CD4-positive, alpha-beta T cell treated with Interleukin-1 beta for 1 hour (primary cell): ENCODE data around the gene ASB6.
A peak's percentile ranks its signal among the peaks of the same experiment; 100 is the strongest.

Source experiments
- DNase-seq, 2 donors: peaks; one replicate each; pipeline ENCODE4 v3.0.0-alpha.2; 2020 to 2022

Gene ASB6

DNA sequence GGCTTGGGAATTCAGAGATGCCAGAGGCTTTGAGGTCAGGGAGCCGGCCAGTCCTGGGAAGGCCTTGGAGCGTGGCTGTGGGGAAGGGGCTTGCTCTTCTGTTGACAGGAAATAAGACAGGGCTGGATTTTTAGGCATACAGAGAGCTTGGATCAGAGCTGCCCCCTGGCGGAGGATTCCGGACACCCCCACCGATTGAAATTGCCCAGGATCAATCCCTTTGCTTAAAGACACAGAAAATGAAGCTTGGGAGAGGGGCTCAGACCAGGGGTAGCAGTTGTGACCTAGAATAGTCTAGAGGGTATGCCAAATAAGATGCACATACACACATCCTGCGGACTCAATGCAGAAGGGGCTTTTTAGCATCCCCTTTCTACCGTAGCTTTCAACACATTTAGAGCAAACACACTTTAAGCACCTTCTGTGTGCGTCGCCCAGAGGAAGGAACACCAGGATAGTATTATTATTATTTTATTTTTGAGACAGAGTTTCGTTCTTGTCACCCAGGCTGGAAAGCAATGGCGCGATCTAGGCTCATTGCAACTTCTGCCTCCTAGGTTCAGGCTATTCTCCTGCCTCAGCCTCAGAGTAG is 17.7 kb downstream of the ASB6 start:
- DNase-seq, result peak; percentile 64 to 76

DNA sequence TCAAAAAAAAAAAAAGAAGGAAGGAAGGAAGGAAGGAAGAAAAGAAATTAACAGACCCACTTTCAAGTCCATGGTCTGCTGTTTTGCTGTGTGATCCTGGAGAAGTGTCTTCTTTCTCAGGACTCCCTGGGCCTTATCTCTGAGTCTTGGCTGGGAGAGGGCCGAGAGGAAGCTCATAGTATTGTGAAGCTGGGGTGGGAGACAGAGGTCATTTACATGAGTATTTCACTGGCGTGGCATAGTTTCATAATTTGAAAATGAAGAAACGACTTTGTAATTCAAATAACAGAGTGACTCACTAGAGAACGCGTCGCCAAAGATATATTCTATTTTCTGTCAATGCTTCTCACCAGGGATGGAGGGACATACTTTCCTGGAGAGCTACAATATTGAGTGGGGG is 18.6 kb downstream of the ASB6 start:
- no peak for DNase-seq

DNA sequence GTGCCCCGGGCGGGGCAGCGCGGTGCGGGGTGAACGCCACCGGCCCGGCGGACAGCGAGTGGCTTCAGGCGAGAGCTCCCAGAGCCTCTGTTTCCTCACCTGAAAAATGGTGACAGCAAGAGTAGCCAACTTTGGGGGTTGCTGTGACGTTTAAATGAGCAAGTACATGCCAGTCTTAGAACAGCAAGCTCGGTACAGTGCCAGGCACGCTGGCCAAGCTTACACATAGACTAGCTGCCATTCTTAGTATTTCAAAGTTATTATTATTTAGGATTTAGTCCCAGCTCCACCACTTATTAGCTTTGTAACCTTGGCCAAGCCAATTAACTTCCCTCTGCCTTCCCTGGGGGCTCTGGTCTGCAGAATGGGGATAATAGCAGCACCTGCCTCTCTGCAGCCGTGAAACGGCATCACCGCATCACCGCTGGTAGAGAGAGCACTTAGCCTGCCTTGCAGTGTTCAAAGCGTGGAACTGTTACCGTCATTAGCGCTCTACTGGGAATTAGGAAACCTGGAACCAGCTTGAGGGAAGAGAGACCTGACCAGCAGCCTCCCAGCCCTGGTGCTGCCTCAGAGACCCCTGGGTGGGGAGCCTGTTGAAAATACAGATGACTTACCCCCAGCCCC is 21.2 kb downstream of the ASB6 start, which contains the start of gene C9orf50:
Gene C9orf50 (minus strand): TSS at position 433 of the 627 bp plus-strand sequence. CDS start 527 bp downstream, outside the sequence.
- DNase-seq, result no peak

DNA sequence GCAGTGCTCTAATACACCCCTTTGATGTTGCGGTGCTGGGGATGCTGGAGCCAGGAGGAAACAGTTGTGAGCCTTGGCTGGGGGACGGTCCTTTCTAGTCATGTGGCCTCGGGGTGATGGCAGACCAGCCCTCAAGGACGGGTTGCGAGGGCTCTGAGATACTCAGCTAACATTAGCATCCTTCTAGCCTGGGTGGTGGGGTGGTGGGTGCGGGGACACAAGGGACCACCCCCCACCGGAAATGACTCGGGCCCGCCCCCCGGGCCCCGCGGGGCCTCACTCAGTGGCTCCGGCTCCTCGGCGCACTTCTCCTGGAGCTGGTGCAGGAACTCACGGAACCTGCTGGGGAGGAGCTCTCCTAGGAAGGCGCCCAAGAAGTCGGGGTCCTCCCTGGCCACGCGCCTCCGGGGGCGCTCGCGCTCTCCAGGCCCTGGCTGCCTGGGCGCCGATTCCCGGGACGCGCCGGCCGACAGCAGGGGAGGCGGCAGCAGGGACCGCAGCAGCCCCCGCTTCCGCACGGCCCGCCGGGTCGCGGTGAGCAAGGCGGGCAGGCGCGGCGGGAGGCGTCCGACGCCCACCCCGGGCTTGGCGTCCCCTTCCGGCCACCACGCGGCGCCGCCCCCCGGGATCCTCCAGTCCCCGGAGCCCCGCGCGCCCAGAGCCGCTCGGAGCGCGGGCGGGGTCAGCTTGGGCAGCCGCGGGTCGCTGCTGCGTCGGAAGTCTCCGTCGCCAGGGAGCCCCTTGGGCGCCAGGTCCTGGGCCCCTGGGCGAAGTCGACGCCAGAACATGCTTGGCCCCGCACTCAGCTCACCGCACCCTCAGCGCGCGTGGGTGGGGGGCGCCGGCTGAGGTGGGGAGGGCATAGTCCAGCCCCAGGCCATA is 21.9 kb downstream of the ASB6 start:
- no peak for DNase-seq

DNA sequence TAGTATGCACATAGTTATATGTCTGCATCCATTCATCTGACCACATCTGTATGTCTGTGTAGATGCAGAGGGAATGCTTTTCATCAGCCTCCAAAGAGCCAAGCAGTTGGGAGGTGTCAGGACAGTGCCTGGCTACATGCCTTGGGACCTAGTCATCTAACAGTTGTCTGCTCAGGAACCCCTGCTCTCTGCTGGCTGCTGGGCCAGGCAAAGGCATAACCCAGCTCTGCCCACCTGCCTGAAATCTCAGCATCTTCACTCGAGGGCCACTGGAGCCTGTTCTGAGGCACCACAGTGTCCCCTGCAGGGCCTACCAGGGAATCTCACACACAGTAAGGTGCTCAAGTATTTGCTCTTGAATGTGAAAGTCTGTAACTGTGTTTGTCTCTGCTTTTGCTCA is 24.8 kb downstream of the ASB6 start:
- DNase-seq, result no peak

DNA sequence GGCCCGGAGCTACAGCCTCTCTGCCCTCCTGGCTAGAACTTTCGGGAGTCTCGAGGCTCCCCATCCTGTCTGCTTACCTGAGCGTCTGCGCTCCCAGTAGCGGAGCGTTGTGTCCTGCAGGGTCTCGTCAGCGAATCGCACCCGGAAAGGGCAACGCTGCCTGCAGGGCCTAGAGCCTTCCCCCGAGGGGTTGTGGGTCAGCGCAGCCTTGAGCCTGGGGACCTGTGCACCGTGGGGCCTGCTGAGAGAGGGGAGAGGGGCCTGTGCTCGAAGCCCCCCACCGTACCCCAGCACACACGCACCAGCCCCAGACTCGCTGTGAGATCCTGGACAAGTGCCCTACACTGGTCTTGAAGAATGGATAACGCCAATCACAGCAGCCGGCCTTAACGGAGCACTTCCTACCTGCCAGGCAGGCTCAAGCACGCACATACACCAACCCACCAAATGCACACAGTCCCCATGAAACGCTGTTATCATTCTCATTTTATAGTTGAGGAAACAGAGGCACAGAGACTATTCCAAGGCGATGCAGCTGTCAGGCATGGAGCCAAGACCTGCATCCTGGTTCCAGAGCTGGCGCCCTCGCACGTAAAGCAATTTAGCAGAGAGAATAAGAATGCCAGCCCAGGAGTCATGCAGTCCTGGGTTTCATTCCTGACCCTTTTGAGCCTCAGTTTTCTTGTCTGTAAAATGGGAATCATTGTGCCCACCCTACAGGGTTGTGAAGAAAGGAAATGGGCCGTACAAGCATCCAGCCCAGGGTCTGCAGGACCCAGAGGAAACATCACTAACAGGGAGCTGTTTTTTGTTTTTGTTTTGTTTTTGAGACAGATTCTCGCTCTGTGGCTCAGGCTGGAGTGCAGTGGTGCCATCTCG is 26.3 kb downstream of the ASB6 start:
- no peak for DNase-seq

DNA sequence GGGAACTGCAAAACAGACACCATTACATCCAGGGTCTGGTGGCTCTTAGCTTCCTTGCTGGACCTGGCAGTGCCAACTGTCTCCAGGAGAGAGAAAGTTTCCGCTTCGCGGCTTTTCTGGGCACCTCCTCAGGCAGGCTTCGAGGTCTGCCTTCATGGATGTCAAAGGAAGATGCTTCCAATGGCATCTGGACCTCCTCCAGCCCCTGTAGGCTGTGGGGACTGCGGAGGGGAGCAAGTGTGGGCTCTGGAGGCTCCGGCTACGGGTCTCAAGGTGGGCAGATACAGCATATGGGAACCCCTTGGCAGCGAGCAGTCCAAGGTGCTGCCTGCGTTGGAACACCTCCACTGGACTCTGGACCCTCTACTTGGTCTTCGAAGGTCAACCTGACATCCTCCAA is 27.0 kb downstream of the ASB6 start:
- no peak for DNase-seq

DNA sequence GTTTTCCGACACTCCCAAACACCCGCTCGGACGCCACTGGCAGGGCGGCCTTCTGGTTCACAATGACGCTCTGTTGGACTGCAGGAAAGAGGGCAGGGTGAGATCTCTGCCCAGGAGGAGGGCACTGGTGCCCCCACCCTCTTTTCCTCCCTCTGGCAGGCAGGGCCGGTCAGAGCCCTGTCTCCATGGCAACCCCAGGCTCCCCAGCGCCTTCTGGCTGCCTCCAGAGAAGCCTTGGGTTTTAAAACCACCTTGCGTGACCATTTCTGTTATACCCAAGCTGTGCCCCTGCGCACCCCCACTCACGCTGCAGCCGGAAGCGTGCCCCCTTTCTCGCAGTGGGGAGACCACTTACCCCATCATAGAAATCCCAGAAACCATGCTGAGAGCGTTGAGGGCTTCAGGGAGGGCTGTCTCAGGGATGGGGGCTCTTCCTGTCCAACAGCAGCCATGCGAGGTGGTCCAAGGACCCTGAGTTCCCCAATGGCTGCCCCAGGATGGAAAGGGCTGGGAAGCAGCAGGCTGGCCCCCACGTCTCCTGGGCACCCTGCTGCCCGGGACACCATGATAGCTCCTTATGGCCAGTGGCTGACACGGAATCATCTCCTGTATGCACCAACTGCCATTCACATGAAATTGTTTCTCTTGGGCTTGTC is 28.3 kb downstream of the ASB6 start:
- no peak for DNase-seq

DNA sequence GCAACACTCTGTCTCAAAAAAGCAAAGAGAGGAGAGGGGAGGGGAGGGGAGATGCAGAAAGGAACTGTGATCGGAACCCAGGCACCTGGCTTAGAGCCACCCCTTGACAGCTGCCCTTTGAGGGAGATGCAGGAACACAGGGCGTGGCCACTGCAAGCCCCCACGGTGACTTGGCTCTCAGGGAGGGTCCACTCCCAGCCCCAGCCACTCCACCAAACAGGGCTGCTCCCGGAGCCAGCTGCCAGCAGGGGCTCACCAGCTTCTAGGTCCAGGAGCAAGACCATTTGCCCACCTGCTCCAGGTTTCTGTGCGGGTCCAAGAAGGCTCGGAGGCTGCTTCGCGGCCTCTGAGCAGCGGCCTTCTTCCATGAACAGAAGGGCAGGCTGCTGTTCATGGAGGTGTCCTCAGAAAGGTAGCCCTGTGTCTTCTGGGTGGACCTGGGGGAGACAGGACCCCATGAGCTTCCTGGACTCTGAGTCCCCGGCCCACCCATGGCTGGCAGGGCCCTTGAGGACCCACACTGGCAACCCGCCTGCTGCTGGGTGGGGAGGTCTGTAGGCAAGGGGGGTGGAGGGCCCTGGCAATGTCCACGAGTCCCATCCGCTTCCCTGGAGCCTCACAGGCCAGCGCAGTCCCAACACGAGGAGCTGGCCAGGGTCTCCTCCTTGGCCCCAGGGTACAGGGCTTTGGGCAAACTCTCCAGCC is 29.0 kb downstream of the ASB6 start:
- no peak for DNase-seq

DNA sequence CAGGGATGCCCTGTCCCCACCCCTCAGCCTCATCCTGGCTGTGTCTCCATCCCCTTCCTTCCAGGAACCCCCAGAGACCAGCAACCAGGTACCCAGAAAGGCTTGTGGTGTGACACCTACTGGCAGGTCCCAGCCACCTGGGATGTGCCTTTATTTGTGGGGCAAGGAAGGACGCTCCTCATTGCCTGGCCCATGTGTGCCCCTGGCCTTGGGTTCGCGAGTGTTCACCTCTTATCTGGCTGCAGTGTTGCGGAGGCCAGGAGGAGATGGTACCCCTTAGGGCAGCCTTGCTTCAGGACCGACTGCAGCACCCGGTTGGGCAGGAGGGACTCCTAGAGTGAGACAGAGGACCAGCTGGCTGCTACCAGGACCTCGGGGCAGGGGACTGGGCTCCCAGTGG is 29.8 kb downstream of the ASB6 start:
- no peak for DNase-seq

DNA sequence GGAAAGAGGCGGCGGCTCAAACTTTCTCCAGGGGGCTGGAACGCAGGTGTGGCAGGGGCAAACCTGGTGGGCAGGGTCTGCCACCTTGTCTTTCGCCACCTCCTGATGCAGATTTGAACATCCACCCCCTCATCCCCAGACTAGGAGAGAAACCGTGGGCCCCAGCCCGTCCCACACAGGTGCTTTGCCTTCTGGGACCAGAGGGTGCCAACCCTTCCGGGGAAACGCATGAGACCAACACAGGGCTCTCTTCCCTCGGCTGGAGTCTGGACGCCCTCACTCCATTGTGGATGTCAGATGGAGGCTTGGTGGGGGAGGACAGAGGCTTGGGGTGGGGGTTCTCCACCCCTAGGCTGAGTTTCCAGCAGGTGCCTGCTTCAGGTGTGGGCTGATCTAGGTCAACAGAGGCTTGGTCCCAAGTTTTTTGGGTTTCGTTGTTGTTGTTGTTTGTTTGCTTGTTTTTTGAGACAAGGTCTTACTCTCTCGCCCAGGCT is 30.6 kb downstream of the ASB6 start:
- no peak for DNase-seq

DNA sequence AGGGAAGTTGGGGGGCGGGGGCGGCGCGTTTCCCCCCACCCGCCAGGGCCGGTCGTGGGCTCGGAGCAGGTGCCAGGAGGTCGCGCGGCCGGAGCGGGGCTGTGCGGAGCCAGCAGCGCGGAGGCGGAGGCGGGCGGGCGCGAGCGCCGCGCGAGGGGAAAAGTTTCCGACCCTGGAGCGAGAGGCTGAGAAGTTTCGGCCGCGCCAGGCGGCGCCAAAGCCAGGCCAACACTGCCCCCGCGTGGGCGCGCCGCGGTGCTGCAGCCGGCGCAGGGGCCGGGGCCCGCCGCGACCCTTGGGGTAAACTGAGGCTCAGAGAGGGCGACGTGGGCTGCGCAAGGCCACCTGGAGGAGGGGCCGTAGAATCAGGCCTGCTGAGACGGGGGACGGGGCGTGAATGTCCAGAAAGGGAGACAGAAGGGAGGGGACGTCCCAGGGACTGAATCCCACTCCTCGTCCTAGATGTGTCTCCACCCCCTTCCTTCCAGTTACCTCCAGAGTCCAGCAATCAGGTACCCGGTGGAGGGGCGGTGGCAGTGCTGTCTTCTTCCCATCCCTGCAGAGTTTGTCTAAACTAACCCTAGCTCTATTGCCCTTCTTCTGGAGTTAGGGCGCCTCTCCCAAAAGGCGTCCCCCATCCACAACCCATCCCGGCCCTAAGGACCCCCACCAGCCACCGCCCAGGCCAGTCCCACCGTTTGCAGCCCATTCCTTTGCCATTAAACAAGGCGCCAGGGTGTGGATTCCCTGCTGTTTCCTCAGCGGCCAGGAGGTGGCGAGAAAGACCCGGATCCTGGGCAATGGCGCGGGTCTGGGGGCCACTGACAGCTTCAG is 31.3 kb downstream of the ASB6 start:
- peak; percentile 69 to 74 for DNase-seq

DNA sequence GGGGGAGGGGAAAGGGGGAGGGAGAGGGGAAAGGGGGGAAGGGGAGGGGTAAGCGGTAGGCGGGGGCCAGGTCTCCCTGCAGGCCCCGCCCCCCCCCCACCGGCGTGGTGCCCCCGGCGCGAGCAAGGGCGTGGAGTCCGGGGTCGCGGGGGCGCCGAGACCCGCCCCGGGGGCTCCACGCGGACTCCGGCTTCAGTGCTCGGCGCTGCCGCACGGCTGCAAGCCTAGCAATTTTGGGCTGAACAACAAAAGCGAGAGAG is 31.8 kb downstream of the ASB6 start:
- DNase-seq, result peak in 1 of 2 donors; percentile 26

DNA sequence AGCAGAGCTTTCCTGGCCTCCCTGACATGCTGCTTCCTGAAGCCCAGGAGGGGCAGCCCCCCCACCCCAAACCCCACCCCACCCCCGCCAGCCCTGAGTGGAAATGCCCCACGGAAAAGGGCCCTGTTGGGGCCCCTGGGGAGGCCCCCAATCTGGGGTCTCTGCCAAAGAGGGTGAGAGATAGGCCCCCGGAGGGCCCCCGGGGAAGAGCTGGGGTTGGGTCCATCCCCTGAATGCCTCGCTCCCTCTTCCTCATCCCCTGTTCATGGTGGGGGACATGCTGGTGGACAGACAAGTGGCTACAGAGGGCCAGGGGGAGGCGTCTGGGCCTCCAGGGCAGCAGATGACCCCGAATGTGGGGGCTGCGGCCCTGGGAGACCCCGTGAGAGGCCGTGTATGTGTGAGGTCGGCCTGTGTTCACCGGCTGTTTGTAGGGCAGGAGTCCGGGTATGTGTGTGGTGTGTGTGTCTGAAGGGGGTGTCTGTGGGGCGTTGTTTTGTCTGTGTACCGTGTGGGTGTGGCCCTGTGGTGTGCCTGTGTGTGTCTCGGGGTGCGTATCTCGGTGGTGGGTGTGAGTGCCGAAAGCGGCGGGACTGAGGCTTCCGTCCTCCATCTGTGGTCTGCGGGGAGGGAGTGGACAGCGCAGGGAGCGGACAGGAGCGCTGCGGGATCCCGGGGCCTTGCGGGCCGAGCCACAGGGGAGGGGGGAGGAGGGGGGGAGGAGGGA is 32.3 kb downstream of the ASB6 start:
- peak; percentile 83 to 85 for DNase-seq

DNA sequence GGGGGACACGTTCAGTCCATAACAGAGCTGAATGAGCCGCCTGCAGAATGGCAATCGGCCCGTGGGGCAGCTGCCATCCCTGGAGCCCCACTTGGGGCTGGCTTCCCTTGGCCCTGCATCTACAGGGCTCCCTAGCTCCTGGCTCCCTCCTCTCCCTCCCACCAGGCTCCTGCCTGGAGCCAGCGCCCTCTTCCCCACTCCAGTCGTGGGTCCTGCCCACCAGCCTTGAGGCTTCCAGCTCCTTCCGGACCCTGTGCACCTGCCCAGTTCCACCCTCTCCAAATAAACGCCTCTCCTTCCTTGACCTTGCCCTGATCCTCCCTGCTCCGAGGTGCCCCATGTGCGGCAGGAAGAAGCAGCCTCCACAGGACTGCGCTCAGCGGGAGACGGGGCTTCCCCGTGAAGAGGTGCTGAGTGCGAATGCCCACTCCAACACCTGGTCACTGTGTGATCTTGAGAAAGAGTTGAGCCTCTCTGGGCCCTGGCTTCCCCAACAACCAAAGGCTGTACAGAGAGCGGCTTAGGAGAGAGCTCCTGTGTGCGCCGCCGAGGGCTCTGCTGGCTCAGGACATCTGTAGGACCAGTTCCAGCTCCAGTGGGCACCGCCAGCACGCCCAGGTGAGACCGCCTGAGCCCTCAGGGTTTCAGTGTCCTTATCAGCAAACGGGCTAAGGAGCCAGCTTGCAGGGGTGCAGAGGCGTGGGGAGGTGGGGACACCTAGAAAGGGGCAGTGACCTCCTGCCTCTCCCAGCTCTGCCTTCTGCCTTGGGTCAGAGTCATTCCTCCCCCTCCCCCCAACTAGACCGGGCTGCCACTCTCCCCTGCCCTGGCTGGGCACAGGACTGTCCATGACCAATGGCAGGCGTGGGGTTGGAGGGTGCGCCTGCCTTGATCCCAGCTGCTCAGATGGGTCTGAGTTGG is 33.1 kb downstream of the ASB6 start:
- DNase-seq, result no peak

DNA sequence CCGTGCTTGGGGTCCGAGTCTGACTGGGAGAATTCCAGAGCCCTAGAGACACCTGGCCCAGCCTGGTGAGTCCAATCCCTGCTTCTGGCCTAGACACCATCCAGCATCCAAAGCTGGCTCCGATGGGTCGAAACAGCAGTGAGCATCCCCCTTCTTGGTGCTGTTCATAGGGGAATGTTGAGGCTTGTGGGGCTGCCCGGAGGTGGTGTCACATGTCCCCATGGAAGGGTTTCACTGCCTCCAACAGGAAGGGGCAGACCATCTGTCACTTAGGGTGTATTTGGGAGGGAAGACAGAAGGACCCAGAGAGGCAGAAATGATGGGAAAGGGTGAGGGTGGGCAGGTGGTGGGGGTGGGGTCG is 34.9 kb downstream of the ASB6 start:
- no peak for DNase-seq

DNA sequence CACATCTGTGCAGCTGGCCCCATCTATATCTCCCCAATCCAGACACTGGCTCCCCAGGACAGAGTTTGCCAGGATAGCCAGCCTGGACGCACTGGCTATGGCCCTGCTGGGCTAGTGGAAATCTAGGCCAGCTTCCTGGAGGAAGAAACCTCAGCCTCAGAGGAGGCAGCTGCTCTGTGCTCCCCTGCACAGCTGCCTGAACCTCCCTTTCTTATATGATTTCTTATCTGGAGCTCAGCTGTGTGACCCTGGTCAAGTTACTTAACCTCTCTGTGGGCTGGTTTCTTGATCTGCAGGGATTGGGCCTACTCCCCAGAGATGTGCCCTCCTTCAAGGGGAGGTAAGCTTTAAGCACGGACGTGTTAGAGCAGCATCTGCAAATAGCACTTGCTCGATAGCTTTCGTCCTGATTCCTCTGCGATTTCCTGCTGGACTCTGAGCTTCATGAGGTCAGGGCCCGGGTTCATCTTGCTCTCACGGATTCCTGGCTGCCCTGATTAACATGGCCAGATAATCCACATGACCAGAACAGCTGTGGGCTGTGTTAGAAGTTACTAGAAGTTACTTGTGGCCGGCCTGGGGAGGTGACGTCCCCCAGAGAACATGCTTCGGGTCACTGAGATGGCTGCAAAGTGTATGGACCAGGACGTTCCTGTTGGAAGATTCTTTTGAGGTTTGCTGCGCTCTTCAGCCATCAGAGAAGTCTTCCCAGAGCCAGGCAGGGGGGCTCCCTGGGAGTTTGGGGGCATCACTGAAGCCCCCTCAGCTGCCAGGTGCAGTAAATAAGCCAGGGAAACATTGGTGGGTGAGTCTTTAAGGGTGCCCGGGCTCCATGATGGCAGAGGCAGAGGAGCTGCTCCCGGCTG is 35.6 kb downstream of the ASB6 start:
- DNase-seq, result no peak

DNA sequence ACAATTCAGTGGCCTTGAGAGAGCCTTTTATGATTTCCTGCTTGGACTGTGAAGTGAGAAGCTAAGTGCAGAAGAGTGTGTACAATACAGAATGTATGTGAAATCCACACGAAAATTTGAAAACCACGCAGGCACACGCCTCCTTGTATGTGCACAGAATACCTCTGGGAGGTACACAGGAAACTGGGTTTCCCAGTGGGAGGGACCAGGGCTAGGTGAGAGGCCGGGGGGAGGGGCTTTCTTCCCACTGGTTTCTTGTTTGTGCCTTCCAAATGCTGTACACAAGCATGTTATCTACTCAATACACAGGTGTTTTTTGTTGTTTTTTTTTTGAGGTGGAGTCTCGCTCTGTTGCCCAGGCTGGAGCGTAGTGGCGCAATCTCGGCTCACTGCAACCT is 37.2 kb downstream of the ASB6 start:
- no peak for DNase-seq
